CD4-positive, alpha-beta T cell treated with Interleukin-1 beta for 1 hour (primary cell): Measurements from ENCODE around the gene CDH12.
"Not testable (repeated sequence)": the region's sequence is repeated elsewhere in the genome, so short reads cannot be mapped to it uniquely, and the experiment has no call there.

Experiments
- DNase-seq, 2 donors: peaks; one replicate each; pipeline ENCODE4 v3.0.0-alpha.2; 2020 to 2022

The CDH12 gene

GRCh38 chr5:22549876-22550671 is 303.1 kb downstream of the CDH12 start:
- no peak for DNase-seq

GRCh38 chr5:22542340-22542739 is 310.8 kb downstream of the CDH12 start:
- no peak for DNase-seq

- no peak for DNase-seq
Measured at GRCh38 chr5:22541037-22541436, 312.1 kb downstream of the CDH12 start.

- no peak for DNase-seq
Measured at GRCh38 chr5:22539762-22540161, 313.4 kb downstream of the CDH12 start.

- DNase-seq: no peak
Measured at GRCh38 chr5:22531986-22532385, 321.2 kb downstream of the CDH12 start.

- no peak for DNase-seq
Measured at GRCh38 chr5:22521521-22521920, 331.6 kb downstream of the CDH12 start.

GRCh38 chr5:22516497-22516896 is 336.6 kb downstream of the CDH12 start:
- not testable (repeated sequence) for DNase-seq

- DNase-seq: no peak
Measured at GRCh38 chr5:22514231-22514630, 338.9 kb downstream of the CDH12 start.

- DNase-seq: no peak
Measured at GRCh38 chr5:22505891-22506290, 347.3 kb downstream of the CDH12 start.

GRCh38 chr5:22504411-22504810 is 348.7 kb downstream of the CDH12 start:
- DNase-seq: no peak

GRCh38 chr5:22500556-22500955 is 352.6 kb downstream of the CDH12 start:
- no peak for DNase-seq

- no peak for DNase-seq
Measured at GRCh38 chr5:22496666-22497065, 356.5 kb downstream of the CDH12 start.

GRCh38 chr5:22495016-22495720 is 358.0 kb downstream of the CDH12 start:
- no peak for DNase-seq

- DNase-seq: no peak
Measured at GRCh38 chr5:22488427-22488826, 364.7 kb downstream of the CDH12 start.

GRCh38 chr5:22480305-22480704 is 372.8 kb downstream of the CDH12 start:
- DNase-seq: no peak

GRCh38 chr5:22473886-22474285 is 379.3 kb downstream of the CDH12 start:
- DNase-seq: no peak

GRCh38 chr5:22471154-22471553 is 382.0 kb downstream of the CDH12 start:
- no peak for DNase-seq

- no peak for DNase-seq
Measured at GRCh38 chr5:22470408-22470807, 382.7 kb downstream of the CDH12 start.

GRCh38 chr5:22465616-22466015 is 387.5 kb downstream of the CDH12 start:
- no peak for DNase-seq

- no peak for DNase-seq
Measured at GRCh38 chr5:22465177-22465576, 388.0 kb downstream of the CDH12 start.

- DNase-seq: no peak
Measured at GRCh38 chr5:22460189-22460588, 393.0 kb downstream of the CDH12 start.

- no peak for DNase-seq
Measured at GRCh38 chr5:22432905-22433304, 420.2 kb downstream of the CDH12 start.

GRCh38 chr5:22431840-22432239 is 421.3 kb downstream of the CDH12 start:
- DNase-seq: no peak

GRCh38 chr5:22431406-22431805 is 421.7 kb downstream of the CDH12 start:
- no peak for DNase-seq
